ENCODE results near the gene EIF2S2. TPM values are rescaled to one million over a fixed set of nuclear protein-coding genes. Genes with fewer than 3 reads are reported as not detected.

EIF2S2 gene
- total RNA-seq: 80.6 and 88.2 TPM in 2 replicates

GRCh38 chr20:34111702-34112599 lies at the start of gene EIF2S2:
Gene EIF2S2, minus strand, starts transcription at chr20:34112243. Its CDS starts 133 bp downstream, at chr20:34112110.

Other genes starting within 250 kb of the EIF2S2 start
- 76.6 and 97.3 TPM in 2 replicates for gene RALY, start 118.3 kb downstream of the EIF2S2 start, total RNA-seq
- gene ASIP, start 129.2 kb upstream of the EIF2S2 start, total RNA-seq: not detected in 2 replicates
- 95.2 and 100 TPM in 2 replicates for gene AHCY, start 191.1 kb upstream of the EIF2S2 start, total RNA-seq